ENCODE data around the gene RSF1. TPM values are rescaled to one million over a fixed set of nuclear protein-coding genes. Genes with fewer than 3 reads are reported as not detected.
A peak's percentile ranks its signal among the peaks of the same experiment; 100 is the strongest.

Gene RSF1
- total RNA-seq, 1 experiment from 2014 or later, result 10.6 TPM

DNA sequence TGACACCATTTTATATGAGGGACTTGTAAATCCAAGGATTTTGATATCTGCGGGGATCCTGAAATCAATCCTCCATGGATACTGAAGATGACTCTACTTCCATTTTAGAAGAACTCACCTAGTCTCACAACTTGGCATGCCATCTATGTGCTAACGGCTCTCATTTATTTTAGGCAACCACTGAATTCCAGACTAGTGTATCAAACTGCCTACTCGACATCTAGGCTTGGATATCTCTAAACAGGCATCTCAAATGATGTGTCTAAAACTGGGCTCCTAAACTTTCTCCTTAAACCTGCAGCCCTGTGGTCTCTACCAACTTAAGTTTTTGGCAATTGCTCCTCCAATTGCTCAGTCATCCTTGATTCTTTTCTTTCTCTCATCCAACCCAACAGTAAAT lies 151.8 kb downstream of the RSF1 start:
- no peak overlapping the region for H3K4me3 ChIP-seq
- H3K36me3 ChIP-seq, result peaks cover 10% of the 10 kb centered on the region; the same call in 1 of the 2 replicates
- H3K9me3 ChIP-seq (replicated peaks), result no peaks in the 10 kb centered on the region
- H3K27me3 ChIP-seq (replicated peaks), result no peaks in the 10 kb centered on the region
- DNase-seq (ENCODE audit: low read depth in 1 of 2, low spot score in 2 of 2), result no peak
- no peak overlapping the region for H3K27ac ChIP-seq
- 0 out of 2 replicates have a peak, but pooled peaks cover 3% of the 10 kb centered on the region for H3K4me1 ChIP-seq (replicated peaks)

- H3K36me3 ChIP-seq, result peaks cover 7% of the 10 kb centered on the region; the same call in 1 of the 2 replicates
- no peaks in the 10 kb centered on the region for H3K27me3 ChIP-seq (replicated peaks)
- H3K27ac ChIP-seq, result no peak overlapping the region
- H3K9me3 ChIP-seq (replicated peaks), result no peaks in the 10 kb centered on the region
- H3K4me3 ChIP-seq, result no peak overlapping the region
- DNase-seq (ENCODE audit: low read depth in 1 of 2, low spot score in 2 of 2), result no peak
- H3K4me1 ChIP-seq (replicated peaks), result 0 out of 2 replicates have a peak, but pooled peaks cover under 1% of the 10 kb centered on the region
These were observed 155.1 kb downstream of the RSF1 start for GRCh38 chr11:77665240-77665965.

DNA sequence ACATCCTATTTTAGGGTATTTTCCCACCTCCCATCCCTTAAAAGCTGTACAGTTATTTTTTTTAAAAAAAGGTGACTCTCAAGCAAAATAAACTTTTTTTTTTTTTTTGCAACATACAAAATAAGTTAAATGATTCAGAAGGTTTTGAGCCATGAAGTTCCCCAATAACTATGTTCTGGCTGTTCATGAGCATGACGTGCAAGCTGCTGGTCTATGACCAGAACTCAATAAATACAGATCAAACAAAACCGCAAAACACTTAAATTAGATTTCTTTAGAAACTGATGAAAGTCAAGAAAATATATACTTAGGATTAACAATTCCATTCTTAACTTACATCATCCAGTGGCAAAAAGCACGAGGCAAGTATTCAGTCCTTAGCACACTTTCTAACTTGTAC lies 158.9 kb downstream of the RSF1 start:
- H3K36me3 ChIP-seq, result no peaks in the 10 kb centered on the region
- H3K4me1 ChIP-seq (replicated peaks), result no peaks in the 10 kb centered on the region
- no peak overlapping the region for H3K27ac ChIP-seq
- H3K4me3 ChIP-seq, result no peak overlapping the region
- no peaks in the 10 kb centered on the region for H3K27me3 ChIP-seq (replicated peaks)
- no peak for DNase-seq (ENCODE audit: low read depth in 1 of 2, low spot score in 2 of 2)
- H3K9me3 ChIP-seq (replicated peaks), result no peaks in the 10 kb centered on the region

DNA sequence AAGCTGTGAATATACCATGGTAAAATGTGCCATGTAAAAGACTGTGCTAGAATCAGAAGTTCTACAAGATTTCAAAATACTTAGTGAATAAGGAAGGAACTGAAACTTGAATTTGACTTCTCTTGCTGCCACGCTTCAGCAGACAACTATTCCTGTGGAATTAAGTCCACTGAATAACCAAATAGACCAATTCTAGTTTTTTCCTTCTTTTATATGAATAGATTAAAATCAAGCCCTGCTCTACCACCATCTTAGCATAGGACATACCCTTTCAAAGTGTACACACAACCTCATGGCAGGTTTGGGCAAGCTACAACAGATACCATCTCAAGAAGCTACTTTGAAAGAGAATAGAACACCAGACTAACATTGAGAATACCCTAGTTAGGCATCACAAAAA lies 159.6 kb downstream of the RSF1 start:
- Histone ChIP-seq H3K9me3 (replicated peaks) (no peaks in the 10 kb centered on the region), H3K36me3 (no peaks in the 10 kb centered on the region), H3K4me3 (no peak overlapping the region), H3K27ac (no peak overlapping the region), H3K27me3 (replicated peaks) (no peaks in the 10 kb centered on the region), H3K4me1 (replicated peaks) (no peaks in the 10 kb centered on the region)
- DNase-seq (ENCODE audit: low read depth in 1 of 2, low spot score in 2 of 2), result no peak

- Histone ChIP-seq H3K4me3 (no peak overlapping the region), H3K27ac (no peak overlapping the region), H3K9me3 (replicated peaks) (no peaks in the 10 kb centered on the region), H3K36me3 (no peaks in the 10 kb centered on the region), H3K4me1 (replicated peaks) (0 out of 2 replicates have a peak, but pooled peaks cover 3% of the 10 kb centered on the region), H3K27me3 (replicated peaks) (no peaks in the 10 kb centered on the region)
- no peak for DNase-seq (ENCODE audit: low read depth in 1 of 2, low spot score in 2 of 2)
These were observed 162.1 kb downstream of the RSF1 start for GRCh38 chr11:77658213-77659013.

DNA sequence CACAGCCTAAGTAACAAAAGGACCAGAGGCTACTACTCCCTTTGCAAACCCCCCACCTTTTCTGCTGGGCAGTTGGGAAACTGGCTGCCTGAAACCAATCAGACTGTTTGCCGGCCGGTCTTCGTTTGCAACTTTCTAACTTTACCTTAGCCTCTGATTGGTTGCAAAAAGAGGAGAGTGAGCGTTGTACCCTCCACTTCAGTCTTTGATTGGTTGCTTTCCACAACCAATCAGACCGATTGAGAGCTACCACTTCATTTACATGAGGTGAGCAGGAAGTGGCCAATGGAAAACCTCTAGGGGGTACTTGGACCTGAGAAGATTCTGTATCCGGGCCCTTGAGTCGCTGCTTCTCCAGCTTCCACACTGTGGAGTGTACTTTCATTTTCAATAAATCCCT lies 164.2 kb downstream of the RSF1 start:
- Histone ChIP-seq H3K9me3 (replicated peaks) (no peaks in the 10 kb centered on the region), H3K4me1 (replicated peaks) (0 out of 2 replicates have a peak, but pooled peaks cover 3% of the 10 kb centered on the region), H3K27me3 (replicated peaks) (no peaks in the 10 kb centered on the region), H3K36me3 (no peaks in the 10 kb centered on the region), H3K27ac (no peak overlapping the region), H3K4me3 (no peak overlapping the region)
- no peak for DNase-seq (ENCODE audit: low read depth in 1 of 2, low spot score in 2 of 2)

- no peaks in the 10 kb centered on the region for H3K27me3 ChIP-seq (replicated peaks)
- no peaks in the 10 kb centered on the region for H3K36me3 ChIP-seq
- H3K27ac ChIP-seq, result no peak overlapping the region
- no peaks in the 10 kb centered on the region for H3K9me3 ChIP-seq (replicated peaks)
- H3K4me1 ChIP-seq (replicated peaks), result 0 out of 2 replicates have a peak, but pooled peaks cover 3% of the 10 kb centered on the region
- DNase-seq (ENCODE audit: low read depth in 1 of 2, low spot score in 2 of 2), result peak in 1 of 2 experiments; percentile 13
- no peak overlapping the region for H3K4me3 ChIP-seq
These were observed 165.6 kb downstream of the RSF1 start for GRCh38 chr11:77654770-77655434.

DNA sequence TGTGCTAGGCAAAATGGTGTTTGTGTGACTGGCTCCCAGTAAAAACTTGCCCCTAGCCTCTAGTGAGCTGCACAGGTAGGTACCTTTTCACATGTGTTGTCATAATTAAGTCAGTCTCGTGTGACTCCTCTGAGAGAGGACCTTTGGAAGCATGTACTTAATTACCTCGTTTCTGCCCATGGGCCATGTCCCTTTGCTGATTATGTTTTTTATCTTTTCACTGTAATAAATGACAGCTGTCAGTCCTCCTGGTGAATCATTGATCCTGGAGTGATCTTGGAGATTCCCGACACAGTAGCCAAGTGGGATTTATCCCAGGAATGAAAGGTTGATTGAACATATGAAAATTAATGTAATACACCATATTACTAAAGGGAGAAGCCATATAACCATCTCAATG lies 170.4 kb downstream of the RSF1 start:
- Histone ChIP-seq H3K4me3 (no peak overlapping the region), H3K27ac (no peak overlapping the region)

DNA sequence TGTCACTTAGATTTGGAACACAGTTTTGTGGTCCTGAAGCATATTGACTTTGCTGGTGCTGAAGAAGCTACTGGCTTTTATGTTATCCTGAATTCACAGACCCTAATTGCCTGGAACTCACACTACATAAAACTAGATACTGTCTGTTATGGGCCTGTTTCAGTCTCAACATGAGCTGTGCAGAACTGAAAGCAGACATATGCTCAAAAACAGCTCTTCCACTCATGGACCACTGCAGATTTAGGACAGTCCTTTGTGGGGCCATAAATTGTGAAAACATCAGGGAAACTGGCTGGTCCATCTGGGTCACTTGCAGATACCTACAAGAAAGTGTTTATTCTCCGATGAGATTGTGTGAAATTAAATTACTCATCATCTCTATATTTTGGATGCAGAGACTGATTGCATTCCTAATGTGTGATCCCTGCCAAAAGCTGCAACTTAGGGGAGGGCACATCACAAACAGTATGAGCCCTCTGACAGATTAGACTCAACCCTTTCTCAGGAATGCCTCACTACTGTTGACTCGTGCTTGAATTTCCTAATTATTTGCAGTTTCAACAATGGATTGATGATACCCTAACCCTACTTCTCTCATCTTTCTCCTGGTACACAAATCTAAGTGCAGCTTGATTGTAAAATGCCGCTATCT lies 172.7 kb downstream of the RSF1 start:
- H3K4me3 ChIP-seq, result no peak overlapping the region
- no peaks in the 10 kb centered on the region for H3K36me3 ChIP-seq
- no peaks in the 10 kb centered on the region for H3K4me1 ChIP-seq (replicated peaks)
- DNase-seq (ENCODE audit: low read depth in 1 of 2, low spot score in 2 of 2), result no peak
- no peaks in the 10 kb centered on the region for H3K27me3 ChIP-seq (replicated peaks)
- H3K9me3 ChIP-seq (replicated peaks), result no peaks in the 10 kb centered on the region
- no peak overlapping the region for H3K27ac ChIP-seq

More for the DNA sequence above, 170.4 kb downstream of the RSF1 start:
- Histone ChIP-seq H3K36me3 (no peaks in the 10 kb centered on the region), H3K27me3 (replicated peaks) (no peaks in the 10 kb centered on the region), H3K9me3 (replicated peaks) (no peaks in the 10 kb centered on the region), H3K4me1 (replicated peaks) (no peaks in the 10 kb centered on the region)
- no peak for DNase-seq (ENCODE audit: low read depth in 1 of 2, low spot score in 2 of 2)

GRCh38 chr11:77644887-77645286 lies 175.6 kb downstream of the RSF1 start:
- no peaks in the 10 kb centered on the region for H3K27me3 ChIP-seq (replicated peaks)
- no peak overlapping the region for H3K27ac ChIP-seq
- DNase-seq (ENCODE audit: low read depth in 1 of 2, low spot score in 2 of 2), result no peak
- H3K9me3 ChIP-seq (replicated peaks), result no peaks in the 10 kb centered on the region
- no peaks in the 10 kb centered on the region for H3K4me1 ChIP-seq (replicated peaks)
- no peak overlapping the region for H3K4me3 ChIP-seq
- H3K36me3 ChIP-seq, result no peaks in the 10 kb centered on the region

GRCh38 chr11:77642228-77642627 lies 178.3 kb downstream of the RSF1 start:
- Histone ChIP-seq H3K27ac (no peak overlapping the region), H3K4me1 (replicated peaks) (peaks cover 3% of the 10 kb centered on the region)
- DNase-seq (ENCODE audit: low read depth in 1 of 2, low spot score in 2 of 2), result no peak

DNA sequence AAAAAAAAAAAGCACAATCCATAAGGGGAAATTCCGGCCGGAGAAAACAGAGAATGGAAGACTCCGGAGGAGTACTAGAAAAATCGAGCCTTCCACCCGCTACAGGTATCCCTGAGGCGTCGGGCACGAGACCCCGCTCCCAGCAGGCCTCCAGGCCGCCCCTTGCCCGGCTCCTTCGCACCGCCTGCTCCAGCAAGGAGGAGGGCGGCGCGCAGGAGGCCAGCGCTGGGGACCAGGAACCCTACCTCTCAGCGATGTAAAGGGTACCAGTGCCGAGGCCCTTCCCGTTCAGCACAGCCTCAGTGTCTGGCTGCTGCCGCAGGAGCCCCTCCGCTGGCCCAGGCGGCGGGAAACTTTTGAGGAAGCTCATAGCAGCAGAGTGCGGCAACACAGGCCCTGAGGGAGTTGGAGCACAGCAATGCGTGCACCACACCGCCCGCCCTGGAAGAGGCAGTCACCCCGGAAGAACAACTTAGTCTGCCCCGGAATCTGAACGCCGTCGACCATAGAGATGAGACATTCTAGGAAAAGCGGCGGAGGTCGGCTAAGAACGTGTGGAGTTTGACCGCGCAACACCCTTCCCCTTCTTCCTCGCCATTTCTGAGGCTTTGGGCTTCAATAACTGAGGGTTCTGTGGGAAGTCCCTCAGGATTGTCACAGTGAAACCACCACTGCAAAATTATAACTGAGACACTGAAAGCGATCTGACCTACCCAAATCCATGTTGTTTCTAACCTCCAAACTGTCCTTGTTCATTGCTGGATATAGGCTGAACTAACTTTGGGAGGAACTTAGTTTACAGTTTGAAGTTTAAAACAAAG lies 183.0 kb downstream of the RSF1 start, which contains the start of gene CLNS1A:
Gene CLNS1A, minus strand, starts transcription at position 450 of the 821 bp plus-strand sequence. Its CDS starts 80 bp downstream, at position 370.
- peaks cover 6% of the 10 kb centered on the region for H3K4me1 ChIP-seq (replicated peaks)
- H3K4me3 ChIP-seq, result peak within 1 kb of the TSS; percentile 72
- no peaks in the 10 kb centered on the region for H3K36me3 ChIP-seq
- no peaks in the 10 kb centered on the region for H3K9me3 ChIP-seq (replicated peaks)
- DNase-seq (ENCODE audit: low read depth in 1 of 2, low spot score in 2 of 2), result peak; percentile 60 to 74
- H3K27me3 ChIP-seq (replicated peaks), result no peaks in the 10 kb centered on the region
- peak within 1 kb of the TSS; percentile 60 for H3K27ac ChIP-seq

More at GRCh38 chr11:77642228-77642627, 178.3 kb downstream of the RSF1 start:
- no peaks in the 10 kb centered on the region for H3K27me3 ChIP-seq (replicated peaks)
- H3K4me3 ChIP-seq, result no peak overlapping the region
- H3K9me3 ChIP-seq (replicated peaks), result no peaks in the 10 kb centered on the region
- H3K36me3 ChIP-seq, result no peaks in the 10 kb centered on the region
